ENCODE results near the gene SVIL. TPM values are rescaled to one million over a fixed set of nuclear protein-coding genes. Genes with fewer than 3 reads are reported as not detected.

Gene SVIL
- total RNA-seq, 1 experiment from 2014 or later = 15.3 TPM

DNA sequence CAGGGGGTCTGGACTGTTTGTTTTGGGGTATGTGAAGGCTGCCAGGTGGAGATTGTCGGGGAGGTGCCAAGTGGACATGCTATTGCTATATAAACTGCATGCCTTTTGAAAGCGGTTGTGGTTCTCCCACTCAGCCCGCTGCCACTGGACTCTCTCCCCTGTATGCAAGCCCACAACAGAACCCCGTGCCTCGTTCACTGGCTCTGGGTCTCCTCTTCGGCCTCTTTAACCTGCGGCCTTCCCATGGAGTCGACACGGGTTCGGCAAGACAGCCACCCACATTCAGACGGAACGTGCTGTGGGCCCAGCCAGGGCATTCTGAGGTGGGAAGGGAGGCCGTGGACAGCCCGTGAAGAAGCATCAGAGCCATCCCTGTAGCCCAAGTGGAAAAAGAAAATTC, 50.3 kb downstream of the SVIL start:
- Mint-ChIP-seq H3K4me1 (peaks cover 42 to 44% of the 10 kb centered on the region in 2 experiments), H3K4me3 (no peak overlapping the region), H3K27me3 (ENCODE audit: low read depth) (no peaks in the 10 kb centered on the region; the same call in 1 of the 2 replicates), H3K27ac (no peak overlapping the region), H3K36me3 (ENCODE audit: insufficient read depth in 1 of 3, low read depth in 3 of 3) (peaks cover 0 to 9% (median 3%) of the 10 kb centered on the region in 3 experiments; a peak in 4 of 7 replicates), H3K9me3 (peaks cover 0 to 6% of the 10 kb centered on the region in 2 experiments; a peak in 3 of 5 replicates)
- no peak overlapping the region for H3K23ac ChIP-seq (ENCODE audit: insufficient read length, low read depth, low read length)
- H3K4me2 ChIP-seq (ENCODE audit: insufficient read depth, insufficient read length, low read length) = no peak overlapping the region
- H3K4ac ChIP-seq (ENCODE audit: low read depth, low read length) = no peak overlapping the region
- no peaks in the 10 kb centered on the region for H3K27me3 ChIP-seq (ENCODE audit: insufficient read depth, low read length)
- no peak overlapping the region for H3K9ac ChIP-seq (ENCODE audit: extremely low read depth, insufficient read length, low read length)
- H3K4me1 ChIP-seq (ENCODE audit: insufficient read depth, low read length) = peaks cover 7% of the 10 kb centered on the region; the same call in 1 of the 2 replicates
- no peaks in the 10 kb centered on the region for H3K79me2 ChIP-seq (ENCODE audit: insufficient read depth, low read length)
- no peak overlapping the region for H3T11ph ChIP-seq (ENCODE audit: low read length)
- H2AFZ ChIP-seq (ENCODE audit: low read length) = no peak overlapping the region
- H3K27ac ChIP-seq (ENCODE audit: insufficient read length, low read depth, low read length) = no peak overlapping the region
- H2BK20ac ChIP-seq (ENCODE audit: low read depth, low read length, poor library complexity, severe bottlenecking) = no peak overlapping the region
- H2AK5ac ChIP-seq (ENCODE audit: insufficient read length, low read length) = no peak overlapping the region
- no peak overlapping the region for H3K56ac ChIP-seq (ENCODE audit: insufficient read length, low read depth, low read length)
- WGBS (ENCODE audit: extremely low coverage, insufficient read length, low lambda C conversion rate) = no CpG with 5 or more reads among the region's 14 CpGs
- H2BK15ac ChIP-seq (ENCODE audit: low read depth, low read length) = no peak overlapping the region
- TF ChIP-seq, protein P1, sequence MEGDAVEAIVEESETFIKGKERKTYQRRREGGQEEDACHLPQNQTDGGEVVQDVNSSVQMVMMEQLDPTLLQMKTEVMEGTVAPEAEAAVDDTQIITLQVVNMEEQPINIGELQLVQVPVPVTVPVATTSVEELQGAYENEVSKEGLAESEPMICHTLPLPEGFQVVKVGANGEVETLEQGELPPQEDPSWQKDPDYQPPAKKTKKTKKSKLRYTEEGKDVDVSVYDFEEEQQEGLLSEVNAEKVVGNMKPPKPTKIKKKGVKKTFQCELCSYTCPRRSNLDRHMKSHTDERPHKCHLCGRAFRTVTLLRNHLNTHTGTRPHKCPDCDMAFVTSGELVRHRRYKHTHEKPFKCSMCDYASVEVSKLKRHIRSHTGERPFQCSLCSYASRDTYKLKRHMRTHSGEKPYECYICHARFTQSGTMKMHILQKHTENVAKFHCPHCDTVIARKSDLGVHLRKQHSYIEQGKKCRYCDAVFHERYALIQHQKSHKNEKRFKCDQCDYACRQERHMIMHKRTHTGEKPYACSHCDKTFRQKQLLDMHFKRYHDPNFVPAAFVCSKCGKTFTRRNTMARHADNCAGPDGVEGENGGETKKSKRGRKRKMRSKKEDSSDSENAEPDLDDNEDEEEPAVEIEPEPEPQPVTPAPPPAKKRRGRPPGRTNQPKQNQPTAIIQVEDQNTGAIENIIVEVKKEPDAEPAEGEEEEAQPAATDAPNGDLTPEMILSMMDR (conservative IDR thresholded peaks at IDR 0.05) = no peak
- no peak overlapping the region for H3K14ac ChIP-seq (ENCODE audit: insufficient read depth, low read length)
- no peak overlapping the region for H2BK5ac ChIP-seq (ENCODE audit: insufficient read length, low read length)
- DNase-seq = no peak
- H2BK120ac ChIP-seq (ENCODE audit: low read depth, low read length, poor library complexity, severe bottlenecking) = no peak overlapping the region
- no peaks in the 10 kb centered on the region for H3K9me3 ChIP-seq (ENCODE audit: control insufficient read depth, low read depth, low read length)
- no peak overlapping the region for H3K18ac ChIP-seq (ENCODE audit: insufficient read length, low read depth, low read length)
- no peak overlapping the region for H4K5ac ChIP-seq (ENCODE audit: insufficient read length, low read depth, low read length)
- H3K23me2 ChIP-seq (ENCODE audit: insufficient read length, low read depth, low read length, poor library complexity, severe bottlenecking) = no peaks in the 10 kb centered on the region
- H3K79me1 ChIP-seq (ENCODE audit: insufficient read depth, low read depth, low read length, poor library complexity, severe bottlenecking) = no peaks in the 10 kb centered on the region
- no peaks in the 10 kb centered on the region for H4K20me1 ChIP-seq (ENCODE audit: control insufficient read depth, insufficient read depth, insufficient read length)
- no peak overlapping the region for H4K91ac ChIP-seq (ENCODE audit: insufficient read length, low read depth, low read length)
- H2BK12ac ChIP-seq (ENCODE audit: insufficient read length, low read depth, low read length) = no peak overlapping the region
- no peak overlapping the region for H4K8ac ChIP-seq (replicated peaks; ENCODE audit: insufficient read length, low read depth, low read length)
